KMS-11 (cell line): Measurements from ENCODE around the gene ZNF81.
"Not testable (repeated sequence)": the region's sequence is repeated elsewhere in the genome, so short reads cannot be mapped to it uniquely, and the experiment has no call there.

Source experiments
- H2AFZ ChIP-seq: fragments of 200-600 bp; sonication (generic); 2 replicates; pipeline ENCODE4 v1.6.1; 2016; ENCODE audit warnings: antibody characterized with exemption, mixed run types, low read depth
- H3K27ac ChIP-seq: fragments of 200-600 bp; sonication (generic); 2 replicates; pipeline ENCODE4 v1.6.1; 2016; ENCODE audit warnings: mild to moderate bottlenecking, mixed run types
- H3K27me3 ChIP-seq: fragments of 200-600 bp; sonication (generic); 2 replicates; pipeline ENCODE4 v1.6.1; 2017; ENCODE audit warnings: mild to moderate bottlenecking, low read depth, mixed run types, moderate library complexity; ENCODE audit not compliant: insufficient read depth
- H3K36me3 ChIP-seq: fragments of 200-600 bp; sonication (generic); 2 replicates; pipeline ENCODE4 v1.6.1; 2017; ENCODE audit warnings: mild to moderate bottlenecking, mixed run types; ENCODE audit not compliant: insufficient read depth
- H3K4me1 ChIP-seq: fragments of 200-600 bp; sonication (generic); 2 replicates; pipeline ENCODE4 v1.6.1; 2016; ENCODE audit warnings: mild to moderate bottlenecking, low read depth, mixed run types; ENCODE audit not compliant: poor library complexity, severe bottlenecking
- H3K4me2 ChIP-seq: fragments of 200-600 bp; sonication (generic); 2 replicates; pipeline ENCODE4 v1.7.0; 2016; ENCODE audit warnings: mild to moderate bottlenecking, mixed run types
- H3K4me3 ChIP-seq: fragments of 200-600 bp; sonication (generic); IDR thresholded peaks from 2 replicates; pipeline ENCODE4 v1.6.1; 2017; ENCODE audit warnings: low read depth, low read length, mixed read lengths; ENCODE audit not compliant: insufficient read depth
- H3K79me2 ChIP-seq: fragments of 200-600 bp; sonication (generic); 2 replicates; pipeline ENCODE4 v1.6.1; 2016; ENCODE audit warnings: low read depth, mixed run types; ENCODE audit not compliant: insufficient read depth
- H3K9ac ChIP-seq: fragments of 200-600 bp; sonication (generic); 2 replicates; pipeline ENCODE4 v1.6.1; 2016; ENCODE audit warnings: mild to moderate bottlenecking, mixed run types
- H4K20me1 ChIP-seq: fragments of 200-600 bp; sonication (generic); 2 replicates; pipeline ENCODE4 v1.6.1; 2016; ENCODE audit warnings: mild to moderate bottlenecking, mixed run types; ENCODE audit not compliant: insufficient read depth
- TF ChIP-seq, protein P1 (sequence below): fragments of 200-600 bp; sonication (generic); conservative IDR thresholded peaks from 2 replicates; pipeline ENCODE4 v1.6.1; 2017; ENCODE audit warnings: low read depth, mild to moderate bottlenecking, antibody characterized with exemption, low read length, moderate library complexity, mixed read lengths

The ZNF81 gene

DNA sequence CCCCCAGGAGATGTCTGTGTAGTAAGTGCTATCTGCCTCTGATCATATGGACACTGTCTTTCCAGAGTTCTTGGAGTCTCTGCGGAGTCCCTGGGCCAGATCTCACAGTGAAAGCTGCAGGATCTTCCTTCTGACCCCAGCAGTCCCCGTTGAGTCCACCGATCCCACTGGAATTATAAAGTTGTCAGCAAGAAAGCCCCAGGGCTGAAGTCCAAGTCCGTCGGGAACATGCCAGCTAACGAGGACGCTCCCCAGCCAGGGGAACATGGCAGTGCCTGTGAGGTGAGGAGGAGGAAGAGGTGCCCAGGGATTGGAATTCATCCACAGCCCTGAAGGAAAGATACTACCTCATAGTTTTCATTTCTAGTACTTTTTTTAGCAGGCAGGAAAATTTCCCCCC is 9.3 kb downstream of the ZNF81 start:
- TF ChIP-seq, protein P1, sequence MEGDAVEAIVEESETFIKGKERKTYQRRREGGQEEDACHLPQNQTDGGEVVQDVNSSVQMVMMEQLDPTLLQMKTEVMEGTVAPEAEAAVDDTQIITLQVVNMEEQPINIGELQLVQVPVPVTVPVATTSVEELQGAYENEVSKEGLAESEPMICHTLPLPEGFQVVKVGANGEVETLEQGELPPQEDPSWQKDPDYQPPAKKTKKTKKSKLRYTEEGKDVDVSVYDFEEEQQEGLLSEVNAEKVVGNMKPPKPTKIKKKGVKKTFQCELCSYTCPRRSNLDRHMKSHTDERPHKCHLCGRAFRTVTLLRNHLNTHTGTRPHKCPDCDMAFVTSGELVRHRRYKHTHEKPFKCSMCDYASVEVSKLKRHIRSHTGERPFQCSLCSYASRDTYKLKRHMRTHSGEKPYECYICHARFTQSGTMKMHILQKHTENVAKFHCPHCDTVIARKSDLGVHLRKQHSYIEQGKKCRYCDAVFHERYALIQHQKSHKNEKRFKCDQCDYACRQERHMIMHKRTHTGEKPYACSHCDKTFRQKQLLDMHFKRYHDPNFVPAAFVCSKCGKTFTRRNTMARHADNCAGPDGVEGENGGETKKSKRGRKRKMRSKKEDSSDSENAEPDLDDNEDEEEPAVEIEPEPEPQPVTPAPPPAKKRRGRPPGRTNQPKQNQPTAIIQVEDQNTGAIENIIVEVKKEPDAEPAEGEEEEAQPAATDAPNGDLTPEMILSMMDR = no peak
- Histone ChIP-seq H4K20me1 (no peaks in the 10 kb centered on the region), H3K4me2 (no peak overlapping the region)

DNA sequence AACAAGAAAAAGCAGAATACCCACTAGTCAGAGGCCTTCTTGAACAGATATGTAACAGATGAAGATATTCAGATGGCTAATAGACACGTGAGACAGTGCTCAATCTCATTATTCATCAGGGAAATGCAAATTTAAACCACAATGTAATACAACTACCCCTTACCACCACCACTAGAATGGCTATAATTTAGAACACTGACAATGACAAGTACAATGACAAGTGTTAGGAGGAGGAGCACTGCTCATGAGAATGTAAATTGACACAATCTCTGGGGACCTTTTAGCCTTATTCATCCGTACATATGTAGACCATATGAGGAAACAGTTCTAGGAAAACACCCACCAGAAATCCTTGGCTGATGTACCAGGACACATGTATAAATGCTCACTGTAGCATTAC is 13.1 kb downstream of the ZNF81 start:
- Histone ChIP-seq H3K27me3 (no peaks in the 10 kb centered on the region), H3K4me2 (no peak overlapping the region)

More for the DNA sequence above, 9.3 kb downstream of the ZNF81 start:
- H3K79me2 ChIP-seq = no peaks in the 10 kb centered on the region
- no peaks in the 10 kb centered on the region for H3K27me3 ChIP-seq
- H3K4me1 ChIP-seq = no peaks in the 10 kb centered on the region
- no peaks in the 10 kb centered on the region for H3K36me3 ChIP-seq
- no peak overlapping the region for H3K4me3 ChIP-seq
- no peak overlapping the region for H3K9ac ChIP-seq
- H3K27ac ChIP-seq = no peak overlapping the region
- no peak overlapping the region for H2AFZ ChIP-seq

DNA sequence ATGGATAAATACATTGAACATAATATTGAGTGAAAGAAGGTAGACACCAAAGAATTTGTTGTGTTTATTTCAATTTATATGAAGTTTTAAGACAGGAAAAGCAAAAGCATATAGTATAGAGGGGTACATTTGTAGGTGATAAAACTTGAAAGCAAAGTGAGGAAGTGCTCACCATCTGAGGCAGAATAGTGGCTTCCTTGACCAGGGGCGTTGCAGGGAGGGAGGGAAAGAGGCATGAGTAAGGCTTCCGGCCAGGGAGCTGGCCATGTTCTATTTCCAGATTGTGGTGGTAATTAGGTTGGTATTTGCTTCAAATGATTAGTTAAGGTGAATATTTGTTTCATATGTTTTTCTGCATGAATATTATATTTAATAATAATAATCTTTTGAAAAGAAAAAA is 13.7 kb downstream of the ZNF81 start:
- H3K9ac ChIP-seq, H3K4me3 ChIP-seq, H3K27ac ChIP-seq, H3K27me3 ChIP-seq, H3K4me1 ChIP-seq, H3K79me2 ChIP-seq, H3K4me2 ChIP-seq, H3K36me3 ChIP-seq, H2AFZ ChIP-seq, H4K20me1 ChIP-seq: not testable (repeated sequence)

More for the DNA sequence above, 13.1 kb downstream of the ZNF81 start:
- TF ChIP-seq, protein P1 = no peak
- no peak overlapping the region for H3K9ac ChIP-seq
- no peaks in the 10 kb centered on the region for H3K4me1 ChIP-seq
- H3K36me3 ChIP-seq = no peaks in the 10 kb centered on the region
- no peaks in the 10 kb centered on the region for H3K79me2 ChIP-seq
- H4K20me1 ChIP-seq = no peaks in the 10 kb centered on the region
- no peak overlapping the region for H3K27ac ChIP-seq
- no peak overlapping the region for H3K4me3 ChIP-seq
- no peak overlapping the region for H2AFZ ChIP-seq

DNA sequence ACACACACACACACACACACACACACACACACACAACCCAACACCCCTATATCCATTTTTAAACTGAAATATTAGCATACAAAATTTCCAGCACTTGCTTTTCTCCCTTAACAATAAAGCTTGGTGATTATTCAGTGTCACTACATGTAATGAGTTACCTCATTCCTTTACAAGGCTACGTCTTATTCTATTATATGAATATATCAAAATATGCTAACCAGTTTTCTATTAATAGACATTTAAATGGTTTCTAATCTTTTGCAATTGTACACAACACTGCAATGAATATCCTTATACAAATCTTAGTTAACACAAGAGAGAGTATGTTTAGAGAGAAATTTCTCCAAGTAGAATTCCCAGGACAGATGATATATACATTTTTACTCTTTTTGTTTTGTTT is 14.2 kb downstream of the ZNF81 start:
- Histone ChIP-seq H3K36me3 (no peaks in the 10 kb centered on the region), H3K9ac (no peak overlapping the region), H4K20me1 (no peaks in the 10 kb centered on the region), H3K4me1 (no peaks in the 10 kb centered on the region), H3K27me3 (no peaks in the 10 kb centered on the region), H3K4me3 (no peak overlapping the region), H3K4me2 (no peak overlapping the region), H3K27ac (no peak overlapping the region), H3K79me2 (no peaks in the 10 kb centered on the region), H2AFZ (no peak overlapping the region)
- TF ChIP-seq, protein P1 = no peak

DNA sequence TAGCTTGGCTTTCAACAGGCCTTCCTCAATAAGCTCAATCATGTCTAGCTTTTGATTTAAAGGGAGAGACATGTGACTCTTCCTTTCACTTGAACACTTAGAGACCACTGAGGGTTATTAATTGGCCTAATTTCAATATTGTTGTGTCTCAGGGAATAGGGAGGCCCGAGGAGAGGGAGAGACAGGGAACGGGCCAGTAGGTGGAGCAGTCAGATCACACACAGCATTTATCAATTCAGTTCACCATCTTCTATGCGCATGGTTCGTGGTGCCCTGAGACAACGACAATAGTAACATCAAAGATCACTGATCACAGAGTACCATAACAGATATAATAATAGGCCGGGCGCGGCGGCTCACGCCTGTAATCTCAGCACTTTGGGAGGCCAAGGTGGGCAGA is 17.8 kb downstream of the ZNF81 start:
- Histone ChIP-seq H3K4me1 (no peaks in the 10 kb centered on the region), H2AFZ (no peak overlapping the region), H3K27ac (no peak overlapping the region), H4K20me1 (no peaks in the 10 kb centered on the region), H3K79me2 (no peaks in the 10 kb centered on the region), H3K4me3 (no peak overlapping the region), H3K9ac (no peak overlapping the region), H3K4me2 (no peak overlapping the region), H3K36me3 (no peaks in the 10 kb centered on the region), H3K27me3 (no peaks in the 10 kb centered on the region)
- TF ChIP-seq, protein P1 = no peak
